HepG2 (cell line): ENCODE data around the gene XXYLT1. TPM values are rescaled to one million over a fixed set of nuclear protein-coding genes. Genes with fewer than 3 reads are reported as not detected.

ENCODE experiments used
- ATAC-seq: fragments of 200-7000 bp; cut with Tn5 transposase; 3 replicates; pipeline ENCODE4 v1.9.1; 2020; ENCODE audit warnings: mild to moderate bottlenecking, moderate library complexity
- BruUV-seq: library from RNA; stranded (reverse); fragments of 400-500 nt; replicated peaks from 2 replicates; lab custom pipeline; 2021; lab: Mats Ljungman, UMichigan
- CTCF ChIA-PET: fragments of 300-600 bp; formaldehyde crosslinking; extraction: SDS; loops from one replicate; lab custom pipeline; 2021; ENCODE audit warnings: low total read pairs, inconsistent platforms, low intra/inter-chr PET ratio; lab: Yijun Ruan, JAX
- POLR2A ChIA-PET: fragments of 350-600 bp; sonication (Branson Sonifier 250); formaldehyde crosslinking; loops from one replicate; lab custom pipeline; 2020; ENCODE audit warnings: antibody characterized with exemption, inconsistent platforms; lab: Yijun Ruan, JAX
- DNase-seq: peaks from one replicate; pipeline ENCODE4 v3.0.0-alpha.2; 2015; ENCODE audit warnings: low spot score
- FAIRE-seq: peaks from 3 replicates; lab custom pipeline; 2011; peaks lifted over from hg19 to GRCh38; lab: Jason Lieb, UNC
- H2AFZ ChIP-seq: one replicate; pipeline ENCODE4 v1.6.1; 2011; ENCODE audit warnings: low read length, inconsistent platforms
- H3K27ac ChIP-seq: fragments of 300-600 bp; 3 replicates; pipeline ENCODE4 v1.8.0; 2011; ENCODE audit warnings: mixed run types, mild to moderate bottlenecking, mixed read lengths, low read length, inconsistent platforms; ENCODE audit not compliant: insufficient read depth; ENCODE audit errors: extremely low read length
- H3K27me3 ChIP-seq, 2 experiments: fragments of 200-600 bp in 1 of 2; 2 replicates in 1 of 2; 3 replicates in 1 of 2; pipeline versions ENCODE4 v1.6.0 to v1.8.0; 2011; ENCODE audit warnings: low read length in 2 of 2, mild to moderate bottlenecking in 2 of 2, moderate library complexity in 2 of 2, inconsistent platforms in 1 of 2; ENCODE audit not compliant: insufficient read depth in 2 of 2, control insufficient read depth in 1 of 2
- H3K36me3 ChIP-seq, 2 experiments: fragments of 200-600 bp in 1 of 2; replicated peaks in 1 of 2; 2 replicates in 1 of 2; 3 replicates in 1 of 2; pipeline versions ENCODE4 v1.5.1 to v1.8.0; 2011; ENCODE audit warnings: low read length in 2 of 2, inconsistent platforms in 1 of 2; ENCODE audit not compliant: insufficient read depth in 2 of 2, control insufficient read depth in 1 of 2
- H3K4me1 ChIP-seq: 2 replicates; pipeline ENCODE4 v1.5.1; 2012; ENCODE audit warnings: low read length, inconsistent platforms; ENCODE audit not compliant: insufficient read depth
- H3K4me2 ChIP-seq: 2 replicates; pipeline ENCODE4 v1.6.0; 2011; ENCODE audit warnings: low read depth, low read length, inconsistent platforms
- H3K4me3 ChIP-seq, 3 experiments: fragments of 200-600 bp in 1 of 3; sonication (generic), shearing (Covaris generic) in 1 of 3; replicated peaks in 1 of 3; 2 replicates each; pipeline ENCODE4 v1.5.1; 2011 to 2016; ENCODE audit warnings: low read length in 3 of 3, inconsistent platforms in 2 of 3, low read depth in 2 of 3, mild to moderate bottlenecking in 2 of 3, control low read depth in 1 of 3, mixed read lengths in 1 of 3; ENCODE audit not compliant: insufficient read depth in 1 of 3
- H3K79me2 ChIP-seq: one replicate; pipeline ENCODE4 v1.6.1; 2011; ENCODE audit warnings: low read length, inconsistent platforms; ENCODE audit not compliant: insufficient read depth
- H3K9ac ChIP-seq: 2 replicates; pipeline ENCODE4 v1.6.0; 2011; ENCODE audit warnings: mild to moderate bottlenecking, low read depth, low read length, inconsistent platforms; ENCODE audit not compliant: insufficient read depth
- H3K9me3 ChIP-seq: 2 replicates; pipeline ENCODE4 v1.5.1; 2012; ENCODE audit warnings: mild to moderate bottlenecking, low read length
- H4K20me1 ChIP-seq: 2 replicates; pipeline ENCODE4 v1.6.0; 2011; ENCODE audit warnings: inconsistent platforms, mild to moderate bottlenecking, low read length, moderate library complexity; ENCODE audit not compliant: insufficient read depth
- BRD4 ChIP-seq: sonication (generic); formaldehyde crosslinking; IDR thresholded peaks from 2 replicates; pipeline ENCODE4 v1.4.0; 2020; ENCODE audit warnings: missing genetic modification reagents
- HDAC6 ChIP-seq: fragments of 200-600 bp; sonication (generic); IDR thresholded peaks from 2 replicates; pipeline ENCODE4 v1.7.0; 2017; ENCODE audit warnings: mild to moderate bottlenecking, antibody characterized with exemption, low read length, low read depth
- HMGA1 ChIP-seq: sonication (generic); formaldehyde crosslinking; conservative IDR thresholded peaks from 2 replicates; pipeline ENCODE4 v1.4.0; 2020; ENCODE audit warnings: missing genetic modification reagents
- MBD4 ChIP-seq: IDR thresholded peaks from 2 replicates; pipeline ENCODE4 v1.6.1; 2012; ENCODE audit warnings: low read length, inconsistent platforms, borderline replicate concordance
- SAP130 ChIP-seq: IDR thresholded peaks from 2 replicates; pipeline ENCODE4 v1.6.1; 2016; ENCODE audit warnings: low read depth
- SMYD3 ChIP-seq: sonication (generic); formaldehyde crosslinking; IDR thresholded peaks from 2 replicates; pipeline ENCODE4 v1.8.1; 2023; ENCODE audit warnings: mild to moderate bottlenecking, missing genetic modification reagents
- ZC3H4 ChIP-seq: sonication (generic); formaldehyde crosslinking; IDR thresholded peaks from 2 replicates; pipeline ENCODE4 v1.4.0; 2020; ENCODE audit warnings: missing genetic modification reagents, borderline replicate concordance
- ZNF350 ChIP-seq: sonication (generic); formaldehyde crosslinking; IDR thresholded peaks from 2 replicates; pipeline ENCODE4 v1.4.0; 2020; ENCODE audit warnings: mild to moderate bottlenecking, low read depth, missing genetic modification reagents, borderline replicate concordance
- ZNF367 ChIP-seq: sonication (generic); formaldehyde crosslinking; IDR thresholded peaks from 2 replicates; pipeline ENCODE4 v1.4.0; 2020; ENCODE audit warnings: missing genetic modification reagents, borderline replicate concordance
- ZNF460 ChIP-seq: sonication (generic); formaldehyde crosslinking; IDR thresholded peaks from 2 replicates; pipeline ENCODE4 v1.5.1; 2020; ENCODE audit warnings: missing genetic modification reagents, mild to moderate bottlenecking, borderline replicate concordance
- ZNF616 ChIP-seq: sonication (generic); formaldehyde crosslinking; IDR thresholded peaks from 2 replicates; pipeline ENCODE4 v1.5.0; 2020; ENCODE audit warnings: low read depth, mild to moderate bottlenecking, missing genetic modification reagents
- WGBS: methylation state at CpG from one replicate; pipeline ENCODE4 v1.1.6; 2017; ENCODE audit warnings: low lambda C conversion rate; 5-methylcytosine and 5-hydroxymethylcytosine counted together
- in situ Hi-C: cut with HindIII; loops from 2 replicates; pipeline ENCODE4 v1.10.0; 2017; ENCODE audit warnings: low pct_unique_long_range_greater_than_20kb; ENCODE audit not compliant: extremely low pct_ligation_motif_present
- intact Hi-C: fragments of 100-400 bp; cut with micrococcal nuclease; formaldehyde crosslinking; loops from one replicate; pipeline ENCODE4 v1.10.0; 2022; ENCODE audit not compliant: unreplicated experiment
- polyA plus RNA-seq, 8 experiments: library from polyadenylated mRNA; depleted of rRNA in 3 of 8; stranded (reverse) in 7 of 8; unstranded in 1 of 8; fragments of >200 nt; fragmentation: Illumina TruSeq in 4 of 8; extraction: Trizol in 4 of 8; gene quantifications; 2 replicates each; pipeline versions ENCODE4 v1.2.1 to v1.2.3, GENCODE V29; 2011 to 2016; ENCODE audit warnings: low read depth in 4 of 8, missing spikeins in 1 of 8, mixed read lengths in 1 of 8; ENCODE audit not compliant: insufficient read depth in 1 of 8
- total RNA-seq, 5 experiments: library from RNA; depleted of rRNA; stranded (reverse); fragments of >200 nt; fragmentation: Illumina TruSeq; extraction: Trizol; gene quantifications; 2 replicates each; pipeline ENCODE4 v1.2.3, GENCODE V29; 2016; ENCODE audit warnings: low read depth in 1 of 5
- TF ChIP-seq, protein P1 (sequence below): sonication (generic); formaldehyde crosslinking; IDR thresholded peaks from 2 replicates; pipeline ENCODE4 v1.4.0; 2020; ENCODE audit warnings: mild to moderate bottlenecking, missing genetic modification reagents
- TF ChIP-seq, protein P2 (sequence below): sonication (generic); formaldehyde crosslinking; IDR thresholded peaks from 2 replicates; pipeline ENCODE4 v1.9.0; 2021; ENCODE audit warnings: missing genetic modification reagents, mild to moderate bottlenecking, borderline replicate concordance

The XXYLT1 gene
- total and polyA plus RNA-seq, 2 of the 13 experiments (the other 11 are each of a cell fraction or from before 2014, with no cell fraction given) = 17.7 to 19.0 TPM

DNA sequence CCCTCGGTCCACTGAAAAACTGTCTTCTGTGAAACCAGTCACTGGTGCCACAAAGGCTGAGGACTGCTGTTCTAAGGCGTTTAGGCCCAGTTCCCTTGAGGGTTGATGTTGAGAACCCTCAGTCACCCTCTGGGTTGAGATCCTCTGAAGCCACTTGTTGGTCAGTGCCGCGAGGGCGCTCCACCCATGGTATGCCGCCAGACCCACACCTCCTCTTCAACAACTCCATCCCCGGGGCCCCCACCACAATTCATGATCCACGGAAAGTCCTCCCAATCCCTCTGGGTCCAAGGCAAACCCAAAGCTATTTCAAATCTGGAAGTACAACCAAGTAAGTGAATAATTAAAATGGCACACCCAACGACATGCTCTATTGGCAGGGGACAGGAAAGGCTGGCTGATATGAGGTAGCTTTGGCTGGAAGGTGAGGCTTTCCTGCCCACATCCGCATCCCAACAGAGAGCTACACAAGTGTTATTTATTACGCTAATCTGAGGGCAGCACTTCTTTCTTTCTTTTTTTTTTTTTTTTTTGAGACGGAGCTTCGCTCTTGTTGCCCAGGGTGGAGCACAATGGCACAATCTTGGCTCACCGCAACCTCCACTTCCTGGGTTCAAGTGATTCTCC is 58.1 kb downstream of the XXYLT1 start (continued):
- TF ChIP-seq, protein P1, sequence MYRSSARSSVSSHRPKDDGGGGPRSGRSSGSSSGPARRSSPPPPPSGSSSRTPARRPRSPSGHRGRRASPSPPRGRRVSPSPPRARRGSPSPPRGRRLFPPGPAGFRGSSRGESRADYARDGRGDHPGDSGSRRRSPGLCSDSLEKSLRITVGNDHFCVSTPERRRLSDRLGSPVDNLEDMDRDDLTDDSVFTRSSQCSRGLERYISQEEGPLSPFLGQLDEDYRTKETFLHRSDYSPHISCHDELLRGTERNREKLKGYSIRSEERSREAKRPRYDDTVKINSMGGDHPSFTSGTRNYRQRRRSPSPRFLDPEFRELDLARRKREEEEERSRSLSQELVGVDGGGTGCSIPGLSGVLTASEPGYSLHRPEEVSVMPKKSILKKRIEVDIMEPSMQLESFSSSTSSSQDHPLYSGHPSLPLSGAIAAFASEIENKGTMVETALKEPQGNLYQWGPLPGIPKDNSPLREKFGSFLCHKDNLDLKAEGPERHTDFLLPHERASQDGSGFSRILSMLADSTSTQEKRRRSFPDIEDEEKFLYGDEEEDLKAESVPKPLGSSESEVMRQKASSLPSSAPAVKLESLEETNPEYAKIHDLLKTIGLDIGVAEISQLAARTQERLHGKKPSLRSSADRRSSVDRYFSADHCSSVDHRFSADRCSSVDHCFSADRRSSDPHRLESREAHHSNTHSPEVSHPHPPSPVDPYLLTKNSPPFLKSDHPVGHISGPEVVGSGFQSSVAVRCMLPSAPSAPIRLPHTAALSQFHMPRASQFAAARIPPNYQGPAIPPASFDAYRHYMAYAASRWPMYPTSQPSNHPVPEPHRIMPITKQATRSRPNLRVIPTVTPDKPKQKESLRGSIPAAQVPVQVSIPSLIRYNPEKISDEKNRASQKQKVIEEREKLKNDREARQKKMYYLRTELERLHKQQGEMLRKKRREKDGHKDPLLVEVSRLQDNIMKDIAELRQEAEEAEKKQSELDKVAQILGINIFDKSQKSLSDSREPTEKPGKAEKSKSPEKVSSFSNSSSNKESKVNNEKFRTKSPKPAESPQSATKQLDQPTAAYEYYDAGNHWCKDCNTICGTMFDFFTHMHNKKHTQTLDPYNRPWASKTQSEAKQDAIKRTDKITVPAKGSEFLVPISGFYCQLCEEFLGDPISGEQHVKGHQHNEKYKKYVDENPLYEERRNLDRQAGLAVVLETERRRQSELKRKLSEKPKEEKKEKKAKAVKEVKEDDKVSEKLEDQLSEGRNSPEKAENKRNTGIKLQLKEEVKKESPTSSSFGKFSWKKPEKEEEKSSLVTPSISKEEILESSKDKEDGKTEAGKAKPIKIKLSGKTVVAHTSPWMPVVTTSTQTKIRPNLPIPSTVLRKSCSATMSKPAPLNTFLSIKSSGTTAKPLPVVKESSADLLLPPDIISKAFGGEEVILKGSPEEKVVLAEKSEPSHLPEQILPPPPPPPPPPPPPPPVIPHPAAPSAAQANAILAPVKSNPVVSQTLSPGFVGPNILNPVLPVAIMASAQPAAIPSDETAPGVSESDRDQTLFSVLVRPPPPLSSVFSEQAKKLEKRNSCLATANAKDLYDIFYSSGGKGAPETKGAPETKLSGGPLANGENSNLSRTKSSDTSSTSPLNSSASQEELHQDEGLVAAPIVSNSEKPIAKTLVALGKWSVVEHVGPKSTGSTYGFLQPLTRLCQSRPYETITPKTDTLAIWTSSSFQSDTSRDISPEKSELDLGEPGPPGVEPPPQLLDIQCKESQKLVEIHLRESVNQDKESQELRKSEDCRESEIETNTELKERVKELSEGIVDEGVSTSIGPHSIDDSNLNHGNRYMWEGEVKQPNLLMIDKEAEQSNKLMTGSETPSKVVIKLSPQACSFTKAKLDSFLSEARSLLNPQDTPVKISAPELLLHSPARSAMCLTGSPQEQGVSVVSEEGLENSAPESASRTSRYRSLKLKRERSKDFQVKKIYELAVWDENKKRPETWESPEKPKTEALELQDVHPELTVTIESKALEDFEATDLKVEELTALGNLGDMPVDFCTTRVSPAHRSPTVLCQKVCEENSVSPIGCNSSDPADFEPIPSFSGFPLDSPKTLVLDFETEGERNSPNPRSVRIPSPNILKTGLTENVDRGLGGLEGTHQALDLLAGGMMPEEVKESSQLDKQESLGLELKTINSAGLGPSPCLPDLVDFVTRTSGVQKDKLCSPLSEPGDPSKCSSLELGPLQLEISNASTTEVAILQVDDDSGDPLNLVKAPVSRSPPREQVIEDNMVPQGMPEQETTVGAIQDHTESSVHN (CRISPR knock-in tag) = no peak
- TF ChIP-seq, all 625 proteins: peak for 0

DNA sequence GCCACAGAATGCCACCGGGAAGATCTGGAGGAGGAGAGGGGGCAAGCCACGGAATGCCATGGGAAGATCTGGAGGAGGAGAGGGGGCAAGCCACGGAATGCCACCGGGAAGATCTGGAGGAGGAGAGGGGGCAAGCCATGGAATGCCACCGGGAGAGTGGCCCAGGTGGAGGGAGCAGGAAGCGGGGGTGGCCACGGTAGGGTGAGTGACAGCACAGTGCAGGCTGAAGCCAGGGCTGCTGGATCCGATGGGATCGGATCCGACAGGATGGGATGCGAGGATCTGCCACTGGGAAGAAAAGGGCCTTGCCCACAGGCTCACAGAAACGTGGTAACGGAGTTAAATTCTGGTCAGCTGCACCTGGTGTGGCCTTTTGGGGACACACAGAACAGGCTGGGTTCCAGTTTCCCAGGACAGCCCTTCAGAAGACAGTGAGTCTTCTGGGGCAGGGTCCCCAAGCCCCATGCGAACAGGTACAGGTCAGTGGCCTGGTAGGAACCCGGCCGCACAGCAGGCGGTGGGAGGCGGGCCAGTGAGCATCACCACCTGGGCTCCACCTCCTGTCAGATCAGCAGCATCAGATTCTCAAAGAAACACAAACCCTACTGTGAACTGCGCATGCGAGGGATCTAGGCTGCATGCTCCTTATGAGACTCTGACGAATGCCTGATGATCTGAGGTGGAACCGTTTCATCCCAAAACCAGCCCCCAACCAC is 58.8 kb downstream of the XXYLT1 start:
- Histone ChIP-seq H3K4me2 (no peak overlapping the region), H4K20me1 (no peaks in the 10 kb centered on the region), H3K27ac (no peak overlapping the region), H3K9ac (no peak overlapping the region), H3K9me3 (no peaks in the 10 kb centered on the region), H3K4me3 (no peak overlapping the region), H3K27me3 (no peaks in the 10 kb centered on the region), H3K36me3 (no peaks in the 10 kb centered on the region), H3K79me2 (peaks cover 7% of the 10 kb centered on the region), H3K4me1 (peaks cover 56% of the 10 kb centered on the region), H2AFZ (no peak overlapping the region)
- in situ Hi-C loops (no loop called here), intact Hi-C loops (no loop called here)
- DNase-seq = no peak
- ChIA-PET CTCF (no interaction called here), POLR2A (no interaction called here)
- no peak for ATAC-seq
- FAIRE-seq = no peak
- no TSS peak for BruUV-seq
- WGBS = 91% methylated on average over 13 of the region's 22 CpGs
- no peak for TF ChIP-seq SAP130
- TF ChIP-seq HMGA1 (CRISPR knock-in tag) = no peak
- no peak for TF ChIP-seq ZNF616 (CRISPR knock-in tag)
- TF ChIP-seq ZNF350 (CRISPR knock-in tag) = no peak
- TF ChIP-seq ZNF367 (CRISPR knock-in tag) = no peak
- no peak for TF ChIP-seq HDAC6
- TF ChIP-seq SMYD3 = no peak
- no peak for TF ChIP-seq MBD4
- TF ChIP-seq, protein P2, sequence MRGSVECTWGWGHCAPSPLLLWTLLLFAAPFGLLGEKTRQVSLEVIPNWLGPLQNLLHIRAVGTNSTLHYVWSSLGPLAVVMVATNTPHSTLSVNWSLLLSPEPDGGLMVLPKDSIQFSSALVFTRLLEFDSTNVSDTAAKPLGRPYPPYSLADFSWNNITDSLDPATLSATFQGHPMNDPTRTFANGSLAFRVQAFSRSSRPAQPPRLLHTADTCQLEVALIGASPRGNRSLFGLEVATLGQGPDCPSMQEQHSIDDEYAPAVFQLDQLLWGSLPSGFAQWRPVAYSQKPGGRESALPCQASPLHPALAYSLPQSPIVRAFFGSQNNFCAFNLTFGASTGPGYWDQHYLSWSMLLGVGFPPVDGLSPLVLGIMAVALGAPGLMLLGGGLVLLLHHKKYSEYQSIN (CRISPR knock-in tag) = no peak
- no peak for TF ChIP-seq ZC3H4 (CRISPR knock-in tag)
- no peak for TF ChIP-seq ZNF460 (CRISPR knock-in tag)
- no peak for TF ChIP-seq BRD4 (CRISPR knock-in tag)
